GM12872 (cell line): Measurements from ENCODE around the gene MEGF8.

Source experiments
- TF ChIP-seq, protein P1 (sequence below): IDR thresholded peaks from 3 replicates; pipeline ENCODE4 v1.5.1; 2011; ENCODE audit warnings: low read depth, mild to moderate bottlenecking, low read length, moderate library complexity; ENCODE audit not compliant: insufficient read depth

The MEGF8 gene

DNA sequence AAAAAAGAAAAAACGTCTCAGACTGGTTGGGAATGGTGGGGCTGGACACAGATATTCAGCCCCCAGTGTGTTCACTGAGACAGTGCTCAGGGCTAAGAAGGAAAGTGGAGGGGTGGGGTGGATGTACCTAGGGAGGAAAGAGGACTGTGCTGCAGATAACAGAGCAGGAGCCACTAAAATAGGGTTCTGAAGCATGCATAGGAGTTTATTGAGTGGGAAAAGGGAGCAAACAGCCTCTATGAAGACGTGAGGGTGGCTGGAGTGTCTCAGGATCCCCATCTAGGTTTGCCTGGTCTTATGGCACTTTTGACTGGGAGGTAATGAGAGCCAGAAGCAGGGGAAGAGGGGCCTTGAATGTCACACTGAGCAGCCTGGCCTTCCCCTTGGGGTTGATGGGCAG lies 3.4 kb downstream of the MEGF8 start:
- TF ChIP-seq, protein P1, sequence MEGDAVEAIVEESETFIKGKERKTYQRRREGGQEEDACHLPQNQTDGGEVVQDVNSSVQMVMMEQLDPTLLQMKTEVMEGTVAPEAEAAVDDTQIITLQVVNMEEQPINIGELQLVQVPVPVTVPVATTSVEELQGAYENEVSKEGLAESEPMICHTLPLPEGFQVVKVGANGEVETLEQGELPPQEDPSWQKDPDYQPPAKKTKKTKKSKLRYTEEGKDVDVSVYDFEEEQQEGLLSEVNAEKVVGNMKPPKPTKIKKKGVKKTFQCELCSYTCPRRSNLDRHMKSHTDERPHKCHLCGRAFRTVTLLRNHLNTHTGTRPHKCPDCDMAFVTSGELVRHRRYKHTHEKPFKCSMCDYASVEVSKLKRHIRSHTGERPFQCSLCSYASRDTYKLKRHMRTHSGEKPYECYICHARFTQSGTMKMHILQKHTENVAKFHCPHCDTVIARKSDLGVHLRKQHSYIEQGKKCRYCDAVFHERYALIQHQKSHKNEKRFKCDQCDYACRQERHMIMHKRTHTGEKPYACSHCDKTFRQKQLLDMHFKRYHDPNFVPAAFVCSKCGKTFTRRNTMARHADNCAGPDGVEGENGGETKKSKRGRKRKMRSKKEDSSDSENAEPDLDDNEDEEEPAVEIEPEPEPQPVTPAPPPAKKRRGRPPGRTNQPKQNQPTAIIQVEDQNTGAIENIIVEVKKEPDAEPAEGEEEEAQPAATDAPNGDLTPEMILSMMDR = no peak

DNA sequence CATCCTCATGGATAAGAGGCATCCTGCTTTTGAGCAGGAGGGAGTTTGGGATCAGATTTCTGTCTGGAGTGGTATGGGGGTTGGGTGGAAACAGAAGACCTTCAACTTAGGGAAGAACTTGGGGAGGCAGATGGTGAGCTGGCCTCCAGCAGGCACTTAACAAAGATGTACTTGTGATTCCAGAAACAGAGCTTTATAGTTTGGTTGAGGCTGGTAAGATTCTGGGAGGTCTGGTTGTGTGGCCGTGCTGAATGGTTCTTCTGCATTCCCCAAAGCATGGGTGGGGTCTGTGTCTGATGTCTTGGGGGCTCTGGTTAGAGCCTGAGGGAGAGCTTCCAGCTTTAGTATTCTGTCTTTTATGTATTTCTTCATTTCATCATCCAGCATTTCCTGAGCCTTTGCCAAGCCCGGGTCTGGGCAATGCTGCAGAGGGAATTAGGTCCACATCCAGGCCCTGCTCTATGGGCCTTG lies 4.8 kb downstream of the MEGF8 start:
- TF ChIP-seq, protein P1 = no peak

DNA sequence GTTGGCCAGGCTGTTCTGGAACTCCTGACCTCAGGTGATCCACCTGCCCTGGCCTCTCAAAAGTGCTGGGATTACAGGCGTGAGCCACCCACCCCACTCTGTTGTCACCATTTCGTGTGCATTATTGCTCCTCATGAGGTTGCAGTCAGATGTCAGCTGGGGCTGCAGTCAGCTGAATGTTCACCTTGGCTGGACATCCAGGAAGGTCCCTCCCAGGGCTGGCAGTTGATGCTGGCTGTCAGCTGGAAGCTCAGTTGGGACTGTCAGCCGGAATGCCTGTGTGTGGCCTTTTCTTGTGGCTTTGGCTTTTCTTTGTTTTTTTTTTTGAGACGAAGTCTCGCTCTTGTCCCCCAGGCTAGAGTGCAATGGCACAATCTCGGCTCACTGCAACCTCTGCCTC lies 6.6 kb downstream of the MEGF8 start:
- TF ChIP-seq, protein P1 = no peak

DNA sequence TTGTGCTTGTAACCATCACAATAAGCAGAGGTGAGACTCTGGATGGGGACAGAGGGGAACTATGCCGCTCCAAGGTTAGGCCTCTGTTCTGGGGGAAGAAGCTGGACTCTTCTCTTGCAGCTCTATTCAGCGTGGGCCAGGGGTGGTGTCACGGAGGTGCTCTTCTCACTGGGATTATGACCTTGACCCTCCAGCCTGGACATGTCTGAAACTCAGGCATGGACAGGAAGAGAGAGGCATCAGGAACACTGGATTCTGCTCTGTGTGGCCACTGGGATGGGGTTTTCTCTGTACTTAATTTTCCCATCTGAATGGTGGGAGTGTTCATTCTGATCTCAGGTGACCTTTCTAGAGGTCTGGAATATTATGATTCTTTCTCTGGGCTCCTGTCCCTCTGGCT lies 7.6 kb downstream of the MEGF8 start:
- TF ChIP-seq, protein P1 = no peak

DNA sequence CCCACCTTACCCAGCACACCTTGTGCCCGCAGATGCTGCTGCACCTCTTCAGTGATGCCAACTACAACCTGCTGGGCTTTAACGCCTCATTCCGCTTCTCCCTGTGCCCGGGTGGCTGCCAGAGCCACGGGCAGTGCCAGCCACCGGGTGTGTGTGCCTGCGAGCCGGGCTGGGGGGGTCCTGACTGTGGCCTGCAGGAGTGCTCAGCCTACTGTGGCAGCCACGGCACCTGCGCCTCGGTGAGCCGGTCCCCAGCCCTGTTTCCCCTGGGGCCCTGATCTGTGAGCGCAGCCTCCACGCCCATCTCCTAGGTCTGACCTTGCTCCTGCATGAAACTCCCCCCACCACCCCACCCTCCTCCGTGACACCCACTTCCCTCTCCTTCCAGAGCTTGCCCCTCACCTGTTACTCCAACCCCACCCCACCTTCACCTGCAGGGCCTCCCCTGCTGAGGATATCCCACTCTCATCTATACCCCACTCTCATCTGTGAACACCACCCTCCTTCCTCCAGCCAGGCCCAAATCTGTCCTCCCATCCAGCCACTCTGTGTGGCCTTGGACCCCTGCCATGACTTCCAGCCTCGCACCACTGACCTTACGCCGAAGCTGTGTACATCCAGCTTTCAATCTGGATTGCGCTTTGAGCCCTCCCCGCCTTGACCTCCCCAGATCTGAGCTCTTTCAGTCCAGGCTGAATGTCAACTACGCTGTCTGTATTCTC lies 8.7 kb downstream of the MEGF8 start:
- TF ChIP-seq, protein P1 = no peak

DNA sequence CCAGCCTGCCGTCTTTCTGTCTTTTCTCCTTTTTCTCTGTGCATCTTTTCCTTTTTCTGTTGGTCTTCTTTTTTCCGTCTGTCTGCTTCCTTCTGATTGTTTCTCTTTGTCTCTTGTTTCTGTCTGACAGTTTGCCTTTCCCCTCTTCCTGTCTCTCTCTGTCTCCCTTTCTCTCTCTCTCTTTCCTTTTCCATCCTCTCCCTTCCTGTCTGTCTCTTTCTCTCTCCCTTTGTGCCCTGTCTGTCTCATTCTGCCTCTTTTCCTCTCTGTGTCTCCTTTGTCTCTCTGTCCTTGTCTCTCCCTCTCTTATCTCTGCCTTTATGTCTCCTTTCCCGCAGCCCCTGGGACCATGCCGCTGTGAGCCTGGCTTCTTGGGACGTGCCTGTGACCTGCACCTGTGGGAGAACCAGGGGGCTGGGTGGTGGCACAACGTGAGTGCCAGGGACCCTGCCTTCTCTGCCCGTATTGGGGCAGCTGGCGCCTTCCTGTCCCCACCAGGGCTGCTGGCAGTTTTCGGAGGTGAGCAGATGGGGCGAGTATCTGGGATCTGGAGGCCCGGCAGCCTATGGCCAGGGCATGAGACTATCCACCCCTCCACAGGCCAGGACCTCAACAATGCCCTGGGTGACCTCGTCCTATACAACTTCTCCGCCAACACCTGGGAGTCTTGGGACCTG lies 9.4 kb downstream of the MEGF8 start:
- TF ChIP-seq, protein P1 = no peak

DNA sequence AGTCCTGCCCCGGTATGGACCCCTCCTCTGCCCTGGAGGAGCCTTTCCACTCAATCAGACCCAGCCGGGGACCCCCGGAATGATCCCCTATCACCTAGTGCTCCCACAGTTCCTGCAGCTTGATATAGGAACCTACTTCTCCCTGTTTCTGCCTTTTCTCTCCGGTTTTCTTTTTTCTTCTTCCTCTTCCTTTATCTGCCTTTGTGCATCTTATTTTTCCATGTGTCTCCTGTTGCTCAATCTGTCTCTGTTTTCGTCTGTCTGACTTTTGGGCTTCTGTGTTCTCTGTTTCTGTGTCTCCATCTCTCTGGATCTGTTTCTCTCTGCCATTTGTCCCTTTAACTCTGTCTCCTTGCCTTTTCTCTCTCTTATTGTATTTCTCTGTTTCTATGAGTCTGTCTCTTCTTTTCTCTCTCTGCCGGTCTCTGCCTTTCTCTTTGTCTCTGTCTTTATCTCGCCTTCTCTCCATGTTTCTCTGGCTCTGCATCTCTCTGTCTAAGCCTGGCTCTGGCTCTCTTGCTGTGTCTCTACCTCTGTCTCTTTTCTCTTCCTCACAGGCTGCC lies 10.0 kb downstream of the MEGF8 start:
- TF ChIP-seq, protein P1 = no peak
